IMR-90 (cell line): ENCODE data around the gene ACY1. TPM values are rescaled to one million over a fixed set of nuclear protein-coding genes. Genes with fewer than 3 reads are reported as not detected.

Experiments used
- ATAC-seq: fragments of 200-7000 bp; cut with Tn5 transposase; 2 replicates; pipeline ENCODE4 v1.9.1; 2020; ENCODE audit warnings: low read depth, mild to moderate bottlenecking, moderate library complexity
- BruUV-seq: library from RNA; stranded (reverse); fragments of 400-500 nt; replicated peaks from 2 replicates; lab custom pipeline; 2021; lab: Mats Ljungman, UMichigan
- CTCF ChIA-PET: fragments of 300-600 bp; formaldehyde crosslinking; extraction: SDS; loops from one replicate; lab custom pipeline; 2021; ENCODE audit warnings: antibody characterized with exemption; lab: Yijun Ruan, JAX
- POLR2A ChIA-PET: fragments of 300-600 bp; sonication (Branson Sonifier 250); formaldehyde crosslinking; loops from one replicate; lab custom pipeline; 2022; ENCODE audit warnings: antibody characterized with exemption; ENCODE audit not compliant: unreplicated experiment; lab: Charles Lee
- DNase-seq: peaks from one replicate; pipeline ENCODE4 v3.0.0; 2013
- H2AFZ ChIP-seq: replicated peaks from 2 replicates; pipeline ENCODE3; 2013; ENCODE audit warnings: low read length, mild to moderate bottlenecking; ENCODE audit not compliant: poor library complexity
- H2AK5ac ChIP-seq: 2 replicates; pipeline ENCODE4 v1.6.1; 2013; ENCODE audit warnings: low read depth, low read length, inconsistent platforms
- H2AK9ac ChIP-seq: replicated peaks from 2 replicates; pipeline ENCODE3; 2013; ENCODE audit warnings: mild to moderate bottlenecking, low read depth, low read length, moderate library complexity; ENCODE audit not compliant: poor library complexity
- H2BK120ac ChIP-seq: 2 replicates; pipeline ENCODE4 v1.6.1; 2013; ENCODE audit warnings: low read depth, low read length, inconsistent platforms
- H2BK15ac ChIP-seq: 3 replicates; pipeline ENCODE4 v1.6.1; 2013; ENCODE audit warnings: low read depth, low read length, inconsistent platforms
- H2BK20ac ChIP-seq: 2 replicates; pipeline ENCODE4 v1.6.1; 2013; ENCODE audit warnings: low read depth, mild to moderate bottlenecking, inconsistent platforms, low read length, moderate library complexity
- H2BK5ac ChIP-seq: 2 replicates; pipeline ENCODE4 v1.6.1; 2013; ENCODE audit warnings: mild to moderate bottlenecking, low read depth, low read length, inconsistent platforms; ENCODE audit not compliant: poor library complexity, severe bottlenecking
- H3K14ac ChIP-seq: replicated peaks from 2 replicates; pipeline ENCODE4 v1.6.1; 2013; ENCODE audit warnings: low read depth, low read length, inconsistent platforms
- H3K18ac ChIP-seq: 2 replicates; pipeline ENCODE4 v1.6.1; 2013; ENCODE audit warnings: low read depth, low read length, control low read depth
- H3K23ac ChIP-seq: 2 replicates; pipeline ENCODE4 v1.6.1; 2013; ENCODE audit warnings: low read depth, low read length, inconsistent platforms
- H3K27ac ChIP-seq: 2 replicates; pipeline ENCODE4 v1.5.1; 2013; ENCODE audit warnings: mild to moderate bottlenecking, control low read depth, low read length; ENCODE audit not compliant: insufficient read depth
- H3K27me3 ChIP-seq: 2 replicates; pipeline ENCODE4 v1.6.1; 2013; ENCODE audit warnings: low read length; ENCODE audit not compliant: control insufficient read depth, insufficient read depth
- H3K36me3 ChIP-seq: 2 replicates; pipeline ENCODE4 v1.6.1; 2013; ENCODE audit warnings: low read length, mixed read lengths; ENCODE audit not compliant: control insufficient read depth, insufficient read depth
- H3K4ac ChIP-seq: 2 replicates; pipeline ENCODE4 v1.6.1; 2013; ENCODE audit warnings: low read depth, low read length, inconsistent platforms
- H3K4me1 ChIP-seq: 2 replicates; pipeline ENCODE4 v1.6.1; 2013; ENCODE audit warnings: low read length, mixed read lengths; ENCODE audit not compliant: control insufficient read depth, insufficient read depth
- H3K4me2 ChIP-seq: 2 replicates; pipeline ENCODE4 v1.6.1; 2013; ENCODE audit warnings: low read depth, mild to moderate bottlenecking, control low read depth, low read length, moderate library complexity
- H3K4me3 ChIP-seq: 2 replicates; pipeline ENCODE4 v1.5.1; 2013; ENCODE audit warnings: low read depth, mild to moderate bottlenecking, control low read depth, low read length, moderate library complexity; ENCODE audit not compliant: insufficient read depth
- H3K56ac ChIP-seq: 2 replicates; pipeline ENCODE4 v1.6.1; 2013; ENCODE audit warnings: low read length, inconsistent platforms; ENCODE audit not compliant: insufficient read depth; ENCODE audit errors: extremely low read depth
- H3K79me1 ChIP-seq, 2 experiments: 2 replicates each; pipeline ENCODE4 v1.6.1; 2013; ENCODE audit warnings: low read length in 2 of 2, inconsistent platforms in 1 of 2, low read depth in 1 of 2
- H3K9ac ChIP-seq: 2 replicates; pipeline ENCODE4 v1.6.1; 2013; ENCODE audit warnings: low read depth, low read length, control low read depth
- H3K9me1 ChIP-seq: 2 replicates; pipeline ENCODE4 v1.6.1; 2013; ENCODE audit warnings: low read length, inconsistent platforms; ENCODE audit not compliant: insufficient read depth
- H3K9me3 ChIP-seq: 2 replicates; pipeline ENCODE4 v1.6.1; 2013; ENCODE audit warnings: low read length; ENCODE audit not compliant: control insufficient read depth, insufficient read depth
- H4K20me1 ChIP-seq: 2 replicates; pipeline ENCODE4 v1.6.1; 2013; ENCODE audit warnings: low read length, inconsistent platforms; ENCODE audit not compliant: insufficient read depth
- H4K5ac ChIP-seq: 2 replicates; pipeline ENCODE4 v1.6.1; 2013; ENCODE audit warnings: mild to moderate bottlenecking, low read depth, low read length, control low read depth
- H4K8ac ChIP-seq, 2 experiments: 2 replicates each; pipeline ENCODE4 v1.6.1; 2013; ENCODE audit warnings: low read depth in 2 of 2, low read length in 2 of 2, control low read depth in 1 of 2, inconsistent platforms in 1 of 2
- H4K91ac ChIP-seq: 2 replicates; pipeline ENCODE4 v1.6.1; 2013; ENCODE audit warnings: low read depth, low read length, inconsistent platforms; ENCODE audit not compliant: insufficient read depth
- BHLHE40 ChIP-seq: fragments of 150-350 bp; IDR thresholded peaks from 2 replicates; pipeline ENCODE4 v1.6.1; 2016; ENCODE audit warnings: mild to moderate bottlenecking, low read depth, low read length
- CEBPB ChIP-seq: IDR thresholded peaks from 2 replicates; pipeline ENCODE4 v1.6.1; 2012; ENCODE audit warnings: low read depth, low read length, improper control_type of control experiment
- CHD1 ChIP-seq: IDR thresholded peaks from 2 replicates; pipeline ENCODE4 v1.6.1; 2012; ENCODE audit warnings: low read depth, low read length, improper control_type of control experiment
- ELK1 ChIP-seq: fragments of 150-350 bp; IDR thresholded peaks from 2 replicates; pipeline ENCODE4 v1.6.1; 2016; ENCODE audit warnings: low read depth, mild to moderate bottlenecking, low read length, moderate library complexity, borderline replicate concordance
- FOS ChIP-seq: fragments of 150-350 bp; IDR thresholded peaks from 2 replicates; pipeline ENCODE4 v1.6.1; 2016; ENCODE audit warnings: low read depth, low read length
- MAFK ChIP-seq: IDR thresholded peaks from 2 replicates; pipeline ENCODE4 v1.6.1; 2012; ENCODE audit warnings: low read depth, low read length, improper control_type of control experiment
- MAZ ChIP-seq: IDR thresholded peaks from 2 replicates; pipeline ENCODE4 v1.6.1; 2012; ENCODE audit warnings: low read depth, mild to moderate bottlenecking, low read length, improper control_type of control experiment, moderate library complexity, borderline replicate concordance
- MXI1 ChIP-seq: IDR thresholded peaks from 2 replicates; pipeline ENCODE4 v1.6.1; 2012; ENCODE audit warnings: low read depth, mild to moderate bottlenecking, low read length, moderate library complexity, borderline replicate concordance
- NFE2L2 ChIP-seq: fragments of 150-350 bp; IDR thresholded peaks from 2 replicates; pipeline ENCODE4 v1.6.1; 2016; ENCODE audit warnings: low read depth, mild to moderate bottlenecking, low read length
- POLR2A ChIP-seq: IDR thresholded peaks from 2 replicates; pipeline ENCODE4 v1.6.1; 2012; ENCODE audit warnings: mild to moderate bottlenecking, low read depth, low read length
- RAD21 ChIP-seq: IDR thresholded peaks from 2 replicates; pipeline ENCODE4 v1.6.1; 2012; ENCODE audit warnings: low read length, improper control_type of control experiment
- RCOR1 ChIP-seq: IDR thresholded peaks from 2 replicates; pipeline ENCODE4 v1.6.1; 2012; ENCODE audit warnings: mild to moderate bottlenecking, low read length, improper control_type of control experiment; ENCODE audit not compliant: insufficient replicate concordance
- RFX5 ChIP-seq: IDR thresholded peaks from 2 replicates; pipeline ENCODE4 v1.8.0; 2012; ENCODE audit warnings: low read depth, mild to moderate bottlenecking, low read length, moderate library complexity
- SMC3 ChIP-seq: fragments of 150-350 bp; IDR thresholded peaks from 2 replicates; pipeline ENCODE4 v1.6.1; 2016; ENCODE audit warnings: low read depth, mild to moderate bottlenecking, antibody characterized with exemption, low read length, moderate library complexity
- WGBS, 2 experiments: methylation state at CpG; one replicate each; pipeline versions ENCODE4 v1.1.5 to v1.1.7; 2013; ENCODE audit warnings: missing lambda C conversion rate in 2 of 2; ENCODE audit not compliant: insufficient read length in 1 of 2; ENCODE audit errors: extremely low coverage in 2 of 2; 5-methylcytosine and 5-hydroxymethylcytosine counted together
- dilution Hi-C: fragments of 300-500 bp; cut with HindIII; formaldehyde crosslinking; loops from one replicate; pipeline ENCODE4 v1.14.3; 2018; ENCODE audit warnings: low sequenced_read_pairs; ENCODE audit not compliant: unreplicated experiment
- in situ Hi-C: fragments of 300-500 bp; cut with MboI; formaldehyde crosslinking; loops from 3 replicates; pipeline ENCODE4 v1.14.3; 2019; ENCODE audit warnings: low sequenced_read_pairs, inconsistent platforms, mixed read lengths
- intact Hi-C: fragments of 100-400 bp; cut with micrococcal nuclease; formaldehyde crosslinking; loops from 2 replicates; pipeline ENCODE4 v1.10.0; 2022
- polyA plus RNA-seq, 3 experiments: library from polyadenylated mRNA; depleted of rRNA; stranded (reverse); fragments of >200 nt; gene quantifications; 2 replicates each; pipeline ENCODE4 v1.2.3, GENCODE V29; 2012; ENCODE audit warnings: low replicate concordance in 1 of 3
- total RNA-seq: library from RNA; depleted of rRNA; stranded (reverse); fragments of >200 nt; gene quantifications from 2 replicates; pipeline ENCODE4 v1.2.3, GENCODE V29; 2012
- TF ChIP-seq, protein P1 (sequence below): conservative IDR thresholded peaks from 2 replicates; pipeline ENCODE4 v1.5.1; 2012; ENCODE audit warnings: mild to moderate bottlenecking, low read depth, low read length, improper control_type of control experiment
- TF ChIP-seq, protein P2 (sequence below): fragments of 150-350 bp; IDR thresholded peaks from 2 replicates; pipeline ENCODE4 v1.6.1; 2017; ENCODE audit warnings: mild to moderate bottlenecking, antibody characterized with exemption, low read length, low read depth

The ACY1 gene
- total and polyA plus RNA-seq, 2 of the 4 experiments (the other 2 are of a cell fraction): 22.0 to 47.1 TPM

GRCh38 chr3:51980253-51980652, 3.1 kb upstream of the ACY1 start:
- intact Hi-C loops (no loop called here), in situ Hi-C loops (no loop called here), dilution Hi-C loops (no loop called here)
- TF ChIP-seq RCOR1 (no peak), CHD1 (no peak), POLR2A (no peak), NFE2L2 (no peak), RAD21 (no peak), MAZ (no peak), FOS (no peak), ELK1 (no peak), RFX5 (no peak), SMC3 (no peak), MAFK (no peak), CEBPB (no peak), MXI1 (no peak), BHLHE40 (no peak)
- TF ChIP-seq, protein P1, sequence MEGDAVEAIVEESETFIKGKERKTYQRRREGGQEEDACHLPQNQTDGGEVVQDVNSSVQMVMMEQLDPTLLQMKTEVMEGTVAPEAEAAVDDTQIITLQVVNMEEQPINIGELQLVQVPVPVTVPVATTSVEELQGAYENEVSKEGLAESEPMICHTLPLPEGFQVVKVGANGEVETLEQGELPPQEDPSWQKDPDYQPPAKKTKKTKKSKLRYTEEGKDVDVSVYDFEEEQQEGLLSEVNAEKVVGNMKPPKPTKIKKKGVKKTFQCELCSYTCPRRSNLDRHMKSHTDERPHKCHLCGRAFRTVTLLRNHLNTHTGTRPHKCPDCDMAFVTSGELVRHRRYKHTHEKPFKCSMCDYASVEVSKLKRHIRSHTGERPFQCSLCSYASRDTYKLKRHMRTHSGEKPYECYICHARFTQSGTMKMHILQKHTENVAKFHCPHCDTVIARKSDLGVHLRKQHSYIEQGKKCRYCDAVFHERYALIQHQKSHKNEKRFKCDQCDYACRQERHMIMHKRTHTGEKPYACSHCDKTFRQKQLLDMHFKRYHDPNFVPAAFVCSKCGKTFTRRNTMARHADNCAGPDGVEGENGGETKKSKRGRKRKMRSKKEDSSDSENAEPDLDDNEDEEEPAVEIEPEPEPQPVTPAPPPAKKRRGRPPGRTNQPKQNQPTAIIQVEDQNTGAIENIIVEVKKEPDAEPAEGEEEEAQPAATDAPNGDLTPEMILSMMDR: no peak
- TF ChIP-seq, protein P2, sequence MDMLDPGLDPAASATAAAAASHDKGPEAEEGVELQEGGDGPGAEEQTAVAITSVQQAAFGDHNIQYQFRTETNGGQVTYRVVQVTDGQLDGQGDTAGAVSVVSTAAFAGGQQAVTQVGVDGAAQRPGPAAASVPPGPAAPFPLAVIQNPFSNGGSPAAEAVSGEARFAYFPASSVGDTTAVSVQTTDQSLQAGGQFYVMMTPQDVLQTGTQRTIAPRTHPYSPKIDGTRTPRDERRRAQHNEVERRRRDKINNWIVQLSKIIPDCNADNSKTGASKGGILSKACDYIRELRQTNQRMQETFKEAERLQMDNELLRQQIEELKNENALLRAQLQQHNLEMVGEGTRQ: no peak
- H2BK120ac ChIP-seq: no peak overlapping the region
- H3K4me2 ChIP-seq: no peak overlapping the region
- H3K4me1 ChIP-seq: peaks cover 16% of the 10 kb centered on the region
- H3K79me1 ChIP-seq: peaks cover 5 to 45% of the 10 kb centered on the region in 2 experiments; a peak in 3 of 4 replicates
- H3K27ac ChIP-seq: no peak overlapping the region
- H3K36me3 ChIP-seq: no peaks in the 10 kb centered on the region
- no peaks in the 10 kb centered on the region for H3K27me3 ChIP-seq
- no peaks in the 10 kb centered on the region for H3K9me3 ChIP-seq
- no peak overlapping the region for H2BK20ac ChIP-seq
- no peak overlapping the region; the same call in 1 of the 2 replicates for H2AK5ac ChIP-seq
- ChIA-PET POLR2A (no interaction called here), CTCF (no interaction called here)
- no peak for DNase-seq
- no peak overlapping the region for H3K18ac ChIP-seq
- H3K56ac ChIP-seq: no peak overlapping the region
- no peak overlapping the region for H3K23ac ChIP-seq
- no peak overlapping the region for H2AFZ ChIP-seq
- H4K8ac ChIP-seq: no peak overlapping the region
- no peak for ATAC-seq
- no peak overlapping the region for H4K91ac ChIP-seq
- peaks cover 11% of the 10 kb centered on the region for H3K9me1 ChIP-seq
- H4K20me1 ChIP-seq: peaks cover 7% of the 10 kb centered on the region
- H2AK9ac ChIP-seq: no peak overlapping the region
- H3K4ac ChIP-seq: no peak overlapping the region
- no peak overlapping the region for H3K9ac ChIP-seq
- no peak overlapping the region for H3K14ac ChIP-seq
- no TSS peak for BruUV-seq
- H3K4me3 ChIP-seq: no peak overlapping the region
- no peak overlapping the region for H2BK5ac ChIP-seq
- no peak overlapping the region for H2BK15ac ChIP-seq
- no CpG with 5 or more reads among the region's 10 CpGs for WGBS, 2 experiments
- H4K5ac ChIP-seq: no peak overlapping the region
